GM12865 (cell line): ENCODE results near the gene SLAIN1.

ENCODE experiments used
- DNase-seq: peaks from one replicate; pipeline ENCODE4 v3.0.0; 2010; ENCODE audit warnings: low read depth
- H3K4me3 ChIP-seq: 2 replicates; pipeline ENCODE4 v1.5.1; 2011; ENCODE audit warnings: mild to moderate bottlenecking, low read depth, low read length, control low read depth
- TF ChIP-seq, protein P1 (sequence below): IDR thresholded peaks from 2 replicates; pipeline ENCODE4 v1.5.1; 2011; ENCODE audit warnings: low read length, control low read depth, low read depth, inconsistent platforms; ENCODE audit not compliant: insufficient read depth; ENCODE audit errors: missing control alignments

Gene SLAIN1

DNA sequence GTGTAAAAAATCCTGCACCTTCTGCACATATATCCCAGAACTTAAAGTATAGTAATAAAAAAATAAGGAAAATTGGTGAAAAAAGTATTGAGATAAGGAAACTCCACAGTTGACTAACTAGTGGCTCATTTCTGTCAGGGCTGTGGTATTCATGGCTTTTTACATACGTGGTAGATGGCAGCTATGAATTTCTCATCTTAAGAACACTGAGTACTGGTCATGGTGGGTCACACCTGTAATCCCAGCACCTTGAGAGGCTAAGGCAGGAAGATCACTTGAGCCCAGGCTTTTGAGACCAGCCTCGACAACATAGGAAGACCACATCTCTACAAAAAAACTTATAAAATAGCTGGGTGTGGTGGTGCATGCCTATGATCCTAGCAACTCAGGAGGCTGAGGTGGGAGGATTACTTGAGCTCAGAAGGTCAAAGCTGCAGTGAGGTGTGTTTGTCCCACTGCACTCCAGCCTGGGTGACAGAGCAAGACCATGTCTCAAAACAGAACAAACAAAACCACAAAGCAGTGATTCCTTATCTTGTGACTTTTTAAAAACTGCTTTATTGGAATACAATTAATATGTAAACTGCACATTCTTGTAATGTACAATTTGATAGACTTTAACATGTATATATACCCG lies 16.8 kb downstream of the SLAIN1 start:
- TF ChIP-seq, protein P1, sequence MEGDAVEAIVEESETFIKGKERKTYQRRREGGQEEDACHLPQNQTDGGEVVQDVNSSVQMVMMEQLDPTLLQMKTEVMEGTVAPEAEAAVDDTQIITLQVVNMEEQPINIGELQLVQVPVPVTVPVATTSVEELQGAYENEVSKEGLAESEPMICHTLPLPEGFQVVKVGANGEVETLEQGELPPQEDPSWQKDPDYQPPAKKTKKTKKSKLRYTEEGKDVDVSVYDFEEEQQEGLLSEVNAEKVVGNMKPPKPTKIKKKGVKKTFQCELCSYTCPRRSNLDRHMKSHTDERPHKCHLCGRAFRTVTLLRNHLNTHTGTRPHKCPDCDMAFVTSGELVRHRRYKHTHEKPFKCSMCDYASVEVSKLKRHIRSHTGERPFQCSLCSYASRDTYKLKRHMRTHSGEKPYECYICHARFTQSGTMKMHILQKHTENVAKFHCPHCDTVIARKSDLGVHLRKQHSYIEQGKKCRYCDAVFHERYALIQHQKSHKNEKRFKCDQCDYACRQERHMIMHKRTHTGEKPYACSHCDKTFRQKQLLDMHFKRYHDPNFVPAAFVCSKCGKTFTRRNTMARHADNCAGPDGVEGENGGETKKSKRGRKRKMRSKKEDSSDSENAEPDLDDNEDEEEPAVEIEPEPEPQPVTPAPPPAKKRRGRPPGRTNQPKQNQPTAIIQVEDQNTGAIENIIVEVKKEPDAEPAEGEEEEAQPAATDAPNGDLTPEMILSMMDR: no peak
- H3K4me3 ChIP-seq: no peak overlapping the region
- peak; percentile 36 for DNase-seq

DNA sequence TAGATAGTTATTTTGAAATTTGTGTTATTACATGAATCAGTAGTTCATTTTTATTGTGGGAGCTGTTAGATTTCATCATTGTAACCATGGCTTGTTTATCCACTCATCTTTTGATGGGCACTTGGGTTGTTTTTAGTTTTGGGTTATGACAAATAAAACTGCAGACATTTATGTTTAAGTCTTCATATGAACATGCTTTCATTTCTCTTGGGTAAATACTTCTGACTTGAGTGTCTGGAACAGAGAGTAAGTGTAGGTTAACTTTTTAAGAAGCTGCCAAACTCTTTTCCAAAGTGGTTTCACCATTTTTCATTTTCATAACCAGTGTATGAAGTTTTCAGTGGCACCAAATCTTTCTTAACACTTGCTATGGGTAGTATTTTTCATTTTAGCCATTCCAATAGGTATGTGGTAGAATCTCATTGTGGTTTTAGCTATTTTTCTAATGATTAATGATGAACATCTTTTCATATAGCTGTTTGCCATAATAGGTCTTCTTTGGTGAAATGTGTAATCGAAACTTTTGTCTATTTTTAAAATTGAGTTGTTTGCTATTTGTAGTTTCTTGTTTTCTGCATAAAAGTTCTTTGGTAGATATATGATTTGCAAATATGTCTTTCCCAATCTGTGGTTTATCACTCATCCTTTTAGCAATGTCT lies 17.9 kb downstream of the SLAIN1 start:
- H3K4me3 ChIP-seq: no peak overlapping the region
- peak; percentile 55 for DNase-seq
- TF ChIP-seq, protein P1: no peak

DNA sequence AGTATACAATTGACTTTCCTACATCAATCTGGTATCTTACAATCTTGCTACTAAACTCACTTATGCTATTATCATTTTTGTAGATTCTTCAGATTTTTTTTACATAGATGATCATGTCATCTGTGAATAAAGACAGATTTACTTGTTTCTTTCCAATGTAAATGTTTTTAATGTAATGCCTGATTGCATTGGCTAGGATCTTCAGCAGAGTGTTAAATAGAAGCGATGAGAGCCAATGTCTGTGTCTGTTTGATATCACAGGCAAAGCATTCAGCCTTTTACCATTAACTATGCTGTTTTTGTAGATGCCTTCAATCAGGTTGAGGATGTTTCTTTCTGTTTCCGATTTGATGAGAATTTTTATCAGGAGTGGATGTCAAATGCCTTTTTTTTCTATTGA lies 19.2 kb downstream of the SLAIN1 start:
- DNase-seq: no peak
- TF ChIP-seq, protein P1: no peak
- no peak overlapping the region for H3K4me3 ChIP-seq

DNA sequence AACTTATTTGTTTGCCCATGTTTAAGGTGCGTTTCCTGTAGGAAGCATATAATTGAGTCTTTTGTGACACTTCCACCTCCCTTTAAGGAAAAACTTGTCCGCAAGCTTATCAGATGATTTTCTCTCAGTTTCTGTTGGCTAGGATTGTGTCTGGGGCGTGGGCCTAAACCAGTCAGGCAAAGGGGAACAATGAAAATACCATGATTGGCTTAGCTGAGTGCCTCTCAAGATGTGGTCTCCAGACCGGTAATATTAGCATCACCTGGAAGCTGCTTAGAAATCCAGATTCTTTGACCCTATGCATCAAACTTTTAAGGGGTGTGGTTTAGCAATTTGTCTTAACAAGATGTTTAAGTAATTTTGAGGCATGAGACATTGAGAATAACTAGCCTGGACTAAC lies 20.0 kb downstream of the SLAIN1 start:
- TF ChIP-seq, protein P1: no peak
- DNase-seq: no peak
- H3K4me3 ChIP-seq: no peak overlapping the region

DNA sequence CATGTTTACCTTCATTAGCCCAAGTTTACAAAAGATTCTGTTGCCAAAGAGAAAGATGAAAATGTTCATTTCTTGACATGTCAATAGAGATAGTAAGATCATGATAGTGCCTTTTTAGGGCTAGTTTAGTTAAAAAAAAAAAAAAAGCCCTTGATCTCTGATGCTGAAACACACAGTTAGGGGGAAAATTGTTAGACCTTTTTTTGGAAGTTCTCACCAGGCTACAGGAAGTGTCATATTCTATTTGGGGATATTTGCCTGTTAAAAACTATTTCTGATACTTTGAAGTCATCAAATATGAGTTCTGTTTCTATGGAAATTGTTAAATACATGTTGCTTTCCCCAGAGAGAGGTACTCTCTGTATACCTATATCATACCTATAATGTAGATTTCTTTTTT lies 21.6 kb downstream of the SLAIN1 start:
- TF ChIP-seq, protein P1: no peak
- no peak overlapping the region for H3K4me3 ChIP-seq
- DNase-seq: peak; percentile 13

DNA sequence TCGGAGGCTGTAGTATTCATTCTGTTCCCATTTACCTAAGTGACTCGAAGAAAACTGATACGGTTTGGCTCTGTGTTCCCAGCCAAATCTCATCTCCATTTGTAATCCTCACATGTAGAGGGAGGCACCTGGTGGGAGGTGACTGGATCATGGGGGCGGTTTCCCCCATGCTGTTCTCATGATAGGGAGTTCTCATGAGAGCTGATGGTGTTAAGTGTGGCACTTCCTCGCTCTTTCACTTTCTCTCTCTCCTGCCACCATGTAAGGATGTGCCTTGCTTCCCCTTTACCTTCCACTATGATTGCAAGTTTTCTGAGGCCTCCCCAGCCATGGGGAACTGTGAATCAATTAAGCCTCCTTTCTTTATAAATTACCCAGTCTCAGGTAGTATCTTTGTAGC lies 23.5 kb downstream of the SLAIN1 start:
- TF ChIP-seq, protein P1: no peak
- peak; percentile 14 for DNase-seq
- H3K4me3 ChIP-seq: no peak overlapping the region

DNA sequence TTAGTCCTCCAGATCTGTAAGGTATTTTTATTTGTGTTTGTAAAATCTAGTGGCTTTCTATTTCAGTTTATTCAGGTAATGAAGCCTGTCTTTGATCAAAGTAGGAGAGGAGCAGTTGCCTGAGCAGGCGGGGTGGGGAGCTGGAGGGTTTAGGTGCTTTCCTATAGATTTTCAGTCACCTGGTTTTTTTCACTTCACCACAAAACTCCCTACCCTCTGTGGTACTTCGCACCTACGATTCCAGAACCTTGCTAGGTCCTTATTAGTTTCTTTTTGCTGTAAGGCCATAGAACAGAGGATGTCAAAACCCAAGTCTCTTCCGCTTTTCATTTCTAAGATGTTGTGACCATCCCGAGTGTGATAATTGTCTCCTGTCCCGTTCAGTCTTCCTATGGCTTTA lies 26.6 kb downstream of the SLAIN1 start:
- H3K4me3 ChIP-seq: no peak overlapping the region
- peak; percentile 44 for DNase-seq
- TF ChIP-seq, protein P1: no peak
